K562 (cell line): ENCODE data around the gene CYB5RL. TPM values are rescaled to one million over a fixed set of nuclear protein-coding genes. Genes with fewer than 3 reads are reported as not detected.
A peak's percentile ranks its signal among the peaks of the same experiment; 100 is the strongest.

ENCODE experiments used
- ARID1B ChIP-seq: fragments of 450-650 bp; IDR thresholded peaks from 2 replicates; pipeline ENCODE4 v1.6.1; 2016; ENCODE audit warnings: antibody characterized with exemption, mild to moderate bottlenecking, inconsistent platforms
- BRD9 ChIP-seq: fragments of 450-650 bp; IDR thresholded peaks from 2 replicates; pipeline ENCODE4 v1.6.1; 2018; ENCODE audit warnings: low read depth; ENCODE audit not compliant: partially characterized antibody
- CREB3 ChIP-seq: fragments of 450-650 bp; conservative IDR thresholded peaks from 2 replicates; pipeline ENCODE4 v1.6.1; 2016; ENCODE audit warnings: missing genetic modification characterization, low read depth, mild to moderate bottlenecking, missing compliant biosample characterization, moderate library complexity
- ERF ChIP-seq: fragments of 450-650 bp; formaldehyde crosslinking; IDR thresholded peaks from 2 replicates; pipeline ENCODE4 v1.4.0; 2020; ENCODE audit warnings: mild to moderate bottlenecking, mixed read lengths
- HNRNPK ChIP-seq: fragments of 200-400 bp; formaldehyde crosslinking; IDR thresholded peaks from one replicate; pipeline ENCODE4 v1.6.1; 2018; ENCODE audit warnings: mild to moderate bottlenecking, low read depth, low read length; ENCODE audit not compliant: poor library complexity, severe bottlenecking
- KDM1A ChIP-seq, 2 experiments: fragments of 450-650 bp; IDR thresholded peaks; 2 replicates each; pipeline ENCODE4 v1.6.1; 2016; ENCODE audit warnings: mild to moderate bottlenecking in 2 of 2
- PYGO2 ChIP-seq: fragments of 450-650 bp; IDR thresholded peaks from 2 replicates; pipeline ENCODE4 v1.6.1; 2016; ENCODE audit warnings: mild to moderate bottlenecking, missing genetic modification characterization, moderate library complexity, missing compliant biosample characterization
- RBM34 ChIP-seq: fragments of 200-400 bp; formaldehyde crosslinking; IDR thresholded peaks from 2 replicates; pipeline ENCODE4 v1.6.1; 2018; ENCODE audit warnings: low read length, borderline replicate concordance; ENCODE audit not compliant: insufficient read depth
- SIRT6 ChIP-seq: IDR thresholded peaks from one replicate; pipeline ENCODE4 v1.6.1; 2012; ENCODE audit warnings: low read depth, mild to moderate bottlenecking, control low read depth, inconsistent platforms, low read length, moderate library complexity
- SP1 ChIP-seq: sonication (generic); formaldehyde crosslinking; IDR thresholded peaks from 2 replicates; pipeline ENCODE4 v1.8.1; 2022; ENCODE audit warnings: mild to moderate bottlenecking, missing genetic modification reagents
- SUPT5H ChIP-seq: fragments of 450-650 bp; IDR thresholded peaks from 2 replicates; pipeline ENCODE4 v1.6.1; 2016
- ZNF592 ChIP-seq: fragments of 450-650 bp; IDR thresholded peaks from 2 replicates; pipeline ENCODE4 v1.6.1; 2017; ENCODE audit warnings: antibody characterized with exemption, mild to moderate bottlenecking
- ZNF699 ChIP-seq: fragments of 250-450 bp; sonication (Bioruptor Pico); IDR thresholded peaks from 2 replicates; pipeline ENCODE4 v1.8.0; 2021; ENCODE audit warnings: mild to moderate bottlenecking, moderate library complexity; ENCODE audit not compliant: insufficient replicate concordance
- polyA plus RNA-seq, 8 experiments: library from polyadenylated mRNA; depleted of rRNA in 4 of 8; stranded (reverse) in 5 of 8; unstranded in 3 of 8; fragments of >200 nt; fragmentation: Nextera tagmentation in 2 of 8; fragmentation: Illumina TruSeq in 1 of 8; extraction: Ambion mirVana in 2 of 8; extraction: Trizol in 1 of 8; gene quantifications; 2 replicates each; pipeline versions ENCODE4 v1.2.1 to v1.2.3, GENCODE V29; 2011 to 2014; ENCODE audit warnings: inconsistent platforms in 1 of 8, missing spikeins in 1 of 8
- total RNA-seq, 7 experiments: library from RNA; depleted of rRNA in 6 of 7; stranded (reverse); fragments of >200 nt in 6 of 7; fragmentation: Illumina TruSeq in 2 of 7; extraction: Trizol in 2 of 7; gene quantifications; 2 replicates each; pipeline versions ENCODE4 v1.2.1 to v1.2.3, GENCODE V29; 2011 to 2021; ENCODE audit warnings: low replicate concordance in 1 of 7
- TF ChIP-seq, protein P1 (sequence below): fragments of 450-650 bp; formaldehyde crosslinking; IDR thresholded peaks from 2 replicates; pipeline ENCODE4 v1.4.0; 2022; ENCODE audit warnings: missing genetic modification characterization
- TF ChIP-seq, protein P2 (sequence below), 2 experiments: IDR thresholded peaks; 2 replicates each; pipeline ENCODE4 v1.6.1; 2012; ENCODE audit warnings: improper control_type of control experiment in 2 of 2, low read depth in 2 of 2, low read length in 2 of 2, borderline replicate concordance in 1 of 2

The CYB5RL gene
- total and polyA plus RNA-seq, 9 of the 15 experiments (the other 6 are each of a cell fraction or from before 2014, with no cell fraction given) = 7.9 to 18.0 (median 11.2) TPM

DNA sequence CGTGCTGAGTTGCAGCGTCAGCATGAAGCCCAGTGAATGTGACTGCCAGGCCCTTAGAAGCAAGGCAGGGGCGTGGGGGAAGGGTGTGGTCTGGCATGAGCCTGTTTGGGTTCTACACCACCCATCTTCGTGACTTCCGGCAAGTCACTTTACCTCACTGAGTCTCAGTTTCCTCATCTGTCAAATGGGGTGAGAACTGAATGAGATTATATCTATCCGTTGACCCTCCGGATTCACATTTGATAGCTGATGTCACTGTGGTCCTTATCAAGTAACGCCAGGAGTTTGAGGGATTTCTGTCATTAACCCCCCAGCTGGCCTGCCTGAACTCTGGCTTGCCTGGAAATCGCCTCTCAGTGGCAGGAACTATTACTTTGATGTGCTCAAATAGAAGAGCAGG lies 15.7 kb upstream of the CYB5RL start (continued):
- TF ChIP-seq, protein P1, sequence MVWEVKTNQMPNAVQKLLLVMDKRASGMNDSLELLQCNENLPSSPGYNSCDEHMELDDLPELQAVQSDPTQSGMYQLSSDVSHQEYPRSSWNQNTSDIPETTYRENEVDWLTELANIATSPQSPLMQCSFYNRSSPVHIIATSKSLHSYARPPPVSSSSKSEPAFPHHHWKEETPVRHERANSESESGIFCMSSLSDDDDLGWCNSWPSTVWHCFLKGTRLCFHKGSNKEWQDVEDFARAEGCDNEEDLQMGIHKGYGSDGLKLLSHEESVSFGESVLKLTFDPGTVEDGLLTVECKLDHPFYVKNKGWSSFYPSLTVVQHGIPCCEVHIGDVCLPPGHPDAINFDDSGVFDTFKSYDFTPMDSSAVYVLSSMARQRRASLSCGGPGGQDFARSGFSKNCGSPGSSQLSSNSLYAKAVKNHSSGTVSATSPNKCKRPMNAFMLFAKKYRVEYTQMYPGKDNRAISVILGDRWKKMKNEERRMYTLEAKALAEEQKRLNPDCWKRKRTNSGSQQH (CRISPR knock-in tag) = no peak
- TF ChIP-seq ARID1B (peak; percentile 30; the same call in 1 of the 2 replicates), KDM1A (IDR thresholded peaks at IDR 0.05) (peak; percentile 20 to 47; a peak in 2 of 4 replicates), BRD9 (no peak), CREB3 (no peak), ERF (no peak), SUPT5H (no peak), RBM34 (no peak), SIRT6 (no peak), ZNF592 (no peak), HNRNPK (no peak), ZNF699 (CRISPR knock-in tag) (no peak), PYGO2 (no peak), SP1 (CRISPR knock-in tag) (no peak)
- TF ChIP-seq, protein P2, sequence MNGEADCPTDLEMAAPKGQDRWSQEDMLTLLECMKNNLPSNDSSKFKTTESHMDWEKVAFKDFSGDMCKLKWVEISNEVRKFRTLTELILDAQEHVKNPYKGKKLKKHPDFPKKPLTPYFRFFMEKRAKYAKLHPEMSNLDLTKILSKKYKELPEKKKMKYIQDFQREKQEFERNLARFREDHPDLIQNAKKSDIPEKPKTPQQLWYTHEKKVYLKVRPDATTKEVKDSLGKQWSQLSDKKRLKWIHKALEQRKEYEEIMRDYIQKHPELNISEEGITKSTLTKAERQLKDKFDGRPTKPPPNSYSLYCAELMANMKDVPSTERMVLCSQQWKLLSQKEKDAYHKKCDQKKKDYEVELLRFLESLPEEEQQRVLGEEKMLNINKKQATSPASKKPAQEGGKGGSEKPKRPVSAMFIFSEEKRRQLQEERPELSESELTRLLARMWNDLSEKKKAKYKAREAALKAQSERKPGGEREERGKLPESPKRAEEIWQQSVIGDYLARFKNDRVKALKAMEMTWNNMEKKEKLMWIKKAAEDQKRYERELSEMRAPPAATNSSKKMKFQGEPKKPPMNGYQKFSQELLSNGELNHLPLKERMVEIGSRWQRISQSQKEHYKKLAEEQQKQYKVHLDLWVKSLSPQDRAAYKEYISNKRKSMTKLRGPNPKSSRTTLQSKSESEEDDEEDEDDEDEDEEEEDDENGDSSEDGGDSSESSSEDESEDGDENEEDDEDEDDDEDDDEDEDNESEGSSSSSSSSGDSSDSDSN (IDR thresholded peaks at IDR 0.05; ENCODE audit: borderline replicate concordance in 1 of 2, low read depth in 2 of 2, low read length in 2 of 2) = no peak
